HCT116 (cell line): ENCODE measurements around the gene TRIM63. TPM values are rescaled to one million over a fixed set of nuclear protein-coding genes. Genes with fewer than 3 reads are reported as not detected.

Experiments
- ATAC-seq: fragments of 200-7000 bp; cut with Tn5 transposase; 2 replicates; pipeline ENCODE4 v1.9.1; 2020; ENCODE audit warnings: mild to moderate bottlenecking, moderate library complexity
- BruUV-seq: library from RNA; stranded (reverse); fragments of 400-500 nt; replicated peaks from 2 replicates; lab custom pipeline; 2021; lab: Mats Ljungman, UMichigan
- CTCF ChIA-PET: fragments of 300-600 bp; sonication (Branson Sonifier 250); formaldehyde crosslinking; loops from one replicate; lab custom pipeline; 2021; ENCODE audit warnings: antibody characterized with exemption; lab: Charles Lee
- POLR2A ChIA-PET: fragments of 300-600, 350-600 bp; sonication (Branson Sonifier 250); formaldehyde crosslinking; loops from one replicate; lab custom pipeline; 2021; ENCODE audit warnings: antibody characterized with exemption; lab: Charles Lee
- RAD21 ChIA-PET, 2 experiments: fragments of 300-600 bp; sonication (Branson Sonifier 250); formaldehyde crosslinking; loops; one replicate each; lab custom pipeline; 2023; ENCODE audit warnings: low total read pairs in 2 of 2; ENCODE audit not compliant: uncharacterized antibody in 2 of 2, unreplicated experiment in 2 of 2, low non-redundant PET in 1 of 2; lab: Charles Lee
- DNase-seq: peaks from one replicate; pipeline ENCODE4 v3.0.0-alpha.2; 2010; ENCODE audit warnings: low read depth, low spot score
- H2AFZ ChIP-seq: fragments of 200-600 bp; shearing (Covaris generic), sonication (generic); 2 replicates; pipeline ENCODE4 v1.6.1; 2017; ENCODE audit warnings: low read depth, mixed run types, mixed read lengths, antibody characterized with exemption, low read length; ENCODE audit not compliant: poor library complexity, severe bottlenecking
- H3K27ac ChIP-seq: 2 replicates; pipeline ENCODE4 v1.5.1; 2012; ENCODE audit warnings: low read depth, low read length
- H3K27me3 ChIP-seq: fragments of 200-600 bp; sonication (generic); 2 replicates; pipeline ENCODE4 v1.6.1; 2016; ENCODE audit warnings: mixed run types, low read length, mixed read lengths; ENCODE audit not compliant: insufficient read depth
- H3K36me3 ChIP-seq, 2 experiments: fragments of 200-500 bp in 1 of 2; fragments of 200-600 bp in 1 of 2; sonication (Bioruptor generic) in 1 of 2; sonication (generic) in 1 of 2; 2 replicates each; pipeline versions ENCODE4 v1.5.1 to v1.6.1; 2014 to 2016; ENCODE audit warnings: low read length in 2 of 2, inconsistent platforms in 1 of 2, mixed read lengths in 1 of 2, mixed run types in 1 of 2; ENCODE audit not compliant: insufficient read depth in 2 of 2, control insufficient read depth in 1 of 2
- H3K4me1 ChIP-seq, 2 experiments: fragments of 200-600 bp in 1 of 2; sonication (generic) in 1 of 2; 2 replicates each; pipeline versions ENCODE4 v1.5.1 to v1.6.1; 2012 to 2017; ENCODE audit warnings: low read length in 2 of 2, inconsistent platforms in 1 of 2, mild to moderate bottlenecking in 1 of 2, mixed read lengths in 1 of 2, mixed run types in 1 of 2, moderate library complexity in 1 of 2; ENCODE audit not compliant: insufficient read depth in 2 of 2, control insufficient read depth in 1 of 2
- H3K4me2 ChIP-seq: fragments of 200-600 bp; sonication (generic); 2 replicates; pipeline ENCODE4 v1.6.1; 2017; ENCODE audit warnings: mixed run types, low read length, mixed read lengths
- H3K4me3 ChIP-seq, 2 experiments: fragments of 200-600 bp in 1 of 2; sonication (generic) in 1 of 2; replicated peaks in 1 of 2; 2 replicates each; pipeline ENCODE4 v1.5.1; 2011 to 2016; ENCODE audit warnings: low read length in 2 of 2, control low read depth in 1 of 2, low read depth in 1 of 2, mild to moderate bottlenecking in 1 of 2, mixed read lengths in 1 of 2, mixed run types in 1 of 2
- H3K79me2 ChIP-seq: fragments of 200-600 bp; sonication (generic); 2 replicates; pipeline ENCODE4 v1.6.1; 2017; ENCODE audit warnings: mild to moderate bottlenecking, mixed run types, low read length, moderate library complexity, mixed read lengths; ENCODE audit not compliant: insufficient read depth
- H3K9ac ChIP-seq: fragments of 200-600 bp; sonication (generic); 2 replicates; pipeline ENCODE4 v1.6.1; 2016; ENCODE audit warnings: low read length, mixed read lengths
- H3K9me2 ChIP-seq: fragments of 200-600 bp; sonication (generic), shearing (Covaris generic); 2 replicates; pipeline ENCODE4 v1.6.1; 2017; ENCODE audit warnings: mixed run types, mild to moderate bottlenecking, moderate library complexity; ENCODE audit not compliant: insufficient read depth
- H3K9me3 ChIP-seq, 2 experiments: fragments of 200-500 bp in 1 of 2; fragments of 200-600 bp in 1 of 2; sonication (Bioruptor generic) in 1 of 2; sonication (generic) in 1 of 2; 2 replicates each; pipeline ENCODE4 v1.6.1; 2014 to 2017; ENCODE audit warnings: low read length in 2 of 2, mixed read lengths in 2 of 2, inconsistent platforms in 1 of 2, low read depth in 1 of 2, mild to moderate bottlenecking in 1 of 2, mixed run types in 1 of 2, moderate library complexity in 1 of 2; ENCODE audit not compliant: control insufficient read depth in 1 of 2, insufficient read depth in 1 of 2
- H4K20me1 ChIP-seq: fragments of 200-600 bp; sonication (generic), shearing (Covaris generic); 2 replicates; pipeline ENCODE4 v1.6.1; 2017; ENCODE audit warnings: mixed run types, mild to moderate bottlenecking, moderate library complexity; ENCODE audit not compliant: insufficient read depth
- CBX3 ChIP-seq: IDR thresholded peaks from 2 replicates; pipeline ENCODE4 v1.6.1; 2012; ENCODE audit warnings: low read depth
- EZH2 ChIP-seq: fragments of 200-600 bp; sonication (generic); IDR thresholded peaks from 2 replicates; pipeline ENCODE4 v1.6.1; 2017; ENCODE audit warnings: antibody characterized with exemption, mixed run types
- EZH2phosphoT487 ChIP-seq: fragments of 200-600 bp; IDR thresholded peaks from 2 replicates; pipeline ENCODE4 v1.6.1; 2018; ENCODE audit warnings: antibody characterized with exemption, borderline replicate concordance
- JUND ChIP-seq: IDR thresholded peaks from 2 replicates; pipeline ENCODE4 v1.6.1; 2012
- POLR2A ChIP-seq: IDR thresholded peaks from 2 replicates; pipeline ENCODE4 v1.7.0; 2011; ENCODE audit warnings: borderline replicate concordance; ENCODE audit not compliant: insufficient read depth, insufficient read length; ENCODE audit errors: extremely low read depth
- RAD21 ChIP-seq: IDR thresholded peaks from 2 replicates; pipeline ENCODE4 v1.6.1; 2012; ENCODE audit warnings: low read depth, mild to moderate bottlenecking
- SRF ChIP-seq: IDR thresholded peaks from 2 replicates; pipeline ENCODE4 v1.6.1; 2012; ENCODE audit warnings: low read depth
- TCF7L2 ChIP-seq: IDR thresholded peaks from 2 replicates; pipeline ENCODE4 v1.7.0; 2011; ENCODE audit warnings: borderline replicate concordance, inconsistent platforms; ENCODE audit not compliant: insufficient read depth, insufficient read length; ENCODE audit errors: extremely low read depth
- ZNF274 ChIP-seq: fragments of 200-500 bp; sonication (Bioruptor generic); IDR thresholded peaks from 2 replicates; pipeline ENCODE4 v1.6.1; 2014; ENCODE audit warnings: mild to moderate bottlenecking, low read depth, low read length, inconsistent platforms
- intact Hi-C: fragments of 100-400 bp; cut with micrococcal nuclease; formaldehyde crosslinking; loops from 2 replicates; pipeline ENCODE4 v1.10.0; 2022
- total RNA-seq: library from RNA; stranded (reverse); gene quantifications from one replicate; pipeline ENCODE4 v1.2.1, GENCODE V29; 2021; ENCODE audit not compliant: unreplicated experiment
- TF ChIP-seq, protein P1 (sequence below), 3 experiments: fragments of 200-600 bp in 1 of 3; sonication (generic) in 1 of 3; IDR thresholded peaks in 2 of 3; conservative IDR thresholded peaks in 1 of 3; 2 replicates each; pipeline ENCODE4 v1.5.1; 2012 to 2017; ENCODE audit warnings: low read depth in 2 of 3, low read length in 2 of 3, antibody characterized with exemption in 1 of 3, borderline replicate concordance in 1 of 3, control low read depth in 1 of 3, mild to moderate bottlenecking in 1 of 3, mixed read lengths in 1 of 3, mixed run types in 1 of 3, moderate library complexity in 1 of 3; ENCODE audit not compliant: insufficient read depth in 1 of 3
- TF ChIP-seq, protein P2 (sequence below): IDR thresholded peaks from 2 replicates; pipeline ENCODE4 v1.6.1; 2012; ENCODE audit warnings: low read depth

Gene TRIM63
- total RNA-seq, 1 experiment from 2014 or later = not detected

DNA sequence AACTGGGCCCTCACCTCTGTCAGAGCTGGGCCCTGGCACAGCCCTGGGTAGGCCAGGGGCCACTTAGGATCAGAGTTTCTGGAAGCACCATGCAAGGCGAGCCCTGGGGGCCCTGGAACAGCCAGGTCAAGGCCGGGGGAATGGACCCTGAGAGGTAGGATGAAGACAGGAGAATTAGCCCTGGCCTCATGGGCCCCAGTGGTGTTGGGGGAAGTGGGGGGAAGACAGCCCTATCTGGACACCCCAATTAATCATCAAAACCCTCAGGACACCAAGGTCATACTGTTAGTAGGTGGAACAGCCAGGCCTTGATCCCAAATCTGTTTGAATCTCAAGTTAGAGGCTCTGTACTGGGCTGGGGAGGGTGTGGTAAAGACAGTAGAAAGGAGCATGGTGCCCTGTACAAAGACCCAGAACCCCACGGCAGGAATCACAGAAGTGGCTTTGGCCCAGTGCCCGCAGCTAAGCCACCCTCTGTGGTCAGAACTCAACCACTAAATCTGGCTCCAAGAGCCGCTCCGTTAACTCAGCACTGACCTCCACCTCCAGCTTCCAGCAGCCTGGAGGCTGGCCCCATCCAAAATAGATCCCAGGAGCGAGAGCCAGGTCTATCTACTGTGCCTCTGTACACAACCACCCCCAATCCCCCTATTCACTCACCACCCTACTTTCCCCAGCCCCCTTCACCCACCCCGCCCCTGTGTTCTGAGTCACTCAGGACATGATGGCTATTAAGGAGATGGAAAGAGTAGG is 14.0 kb upstream of the TRIM63 start:
- Histone ChIP-seq H3K4me2 (no peak overlapping the region), H3K9ac (no peak overlapping the region), H4K20me1 (no peaks in the 10 kb centered on the region)
- TF ChIP-seq, protein P1, sequence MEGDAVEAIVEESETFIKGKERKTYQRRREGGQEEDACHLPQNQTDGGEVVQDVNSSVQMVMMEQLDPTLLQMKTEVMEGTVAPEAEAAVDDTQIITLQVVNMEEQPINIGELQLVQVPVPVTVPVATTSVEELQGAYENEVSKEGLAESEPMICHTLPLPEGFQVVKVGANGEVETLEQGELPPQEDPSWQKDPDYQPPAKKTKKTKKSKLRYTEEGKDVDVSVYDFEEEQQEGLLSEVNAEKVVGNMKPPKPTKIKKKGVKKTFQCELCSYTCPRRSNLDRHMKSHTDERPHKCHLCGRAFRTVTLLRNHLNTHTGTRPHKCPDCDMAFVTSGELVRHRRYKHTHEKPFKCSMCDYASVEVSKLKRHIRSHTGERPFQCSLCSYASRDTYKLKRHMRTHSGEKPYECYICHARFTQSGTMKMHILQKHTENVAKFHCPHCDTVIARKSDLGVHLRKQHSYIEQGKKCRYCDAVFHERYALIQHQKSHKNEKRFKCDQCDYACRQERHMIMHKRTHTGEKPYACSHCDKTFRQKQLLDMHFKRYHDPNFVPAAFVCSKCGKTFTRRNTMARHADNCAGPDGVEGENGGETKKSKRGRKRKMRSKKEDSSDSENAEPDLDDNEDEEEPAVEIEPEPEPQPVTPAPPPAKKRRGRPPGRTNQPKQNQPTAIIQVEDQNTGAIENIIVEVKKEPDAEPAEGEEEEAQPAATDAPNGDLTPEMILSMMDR (IDR thresholded peaks at IDR 0.05 in 2 of 3, conservative IDR thresholded peaks at IDR 0.05 in 1 of 3; ENCODE audit: borderline replicate concordance in 1 of 3, insufficient read depth in 1 of 3, low read depth in 2 of 3, low read length in 2 of 3) = no peak
- no peak for TF ChIP-seq TCF7L2
- no peak for TF ChIP-seq EZH2
- TF ChIP-seq EZH2phosphoT487 = no peak
- no peak for TF ChIP-seq JUND
- no peak for TF ChIP-seq ZNF274
- TF ChIP-seq SRF = no peak
- TF ChIP-seq, protein P2, sequence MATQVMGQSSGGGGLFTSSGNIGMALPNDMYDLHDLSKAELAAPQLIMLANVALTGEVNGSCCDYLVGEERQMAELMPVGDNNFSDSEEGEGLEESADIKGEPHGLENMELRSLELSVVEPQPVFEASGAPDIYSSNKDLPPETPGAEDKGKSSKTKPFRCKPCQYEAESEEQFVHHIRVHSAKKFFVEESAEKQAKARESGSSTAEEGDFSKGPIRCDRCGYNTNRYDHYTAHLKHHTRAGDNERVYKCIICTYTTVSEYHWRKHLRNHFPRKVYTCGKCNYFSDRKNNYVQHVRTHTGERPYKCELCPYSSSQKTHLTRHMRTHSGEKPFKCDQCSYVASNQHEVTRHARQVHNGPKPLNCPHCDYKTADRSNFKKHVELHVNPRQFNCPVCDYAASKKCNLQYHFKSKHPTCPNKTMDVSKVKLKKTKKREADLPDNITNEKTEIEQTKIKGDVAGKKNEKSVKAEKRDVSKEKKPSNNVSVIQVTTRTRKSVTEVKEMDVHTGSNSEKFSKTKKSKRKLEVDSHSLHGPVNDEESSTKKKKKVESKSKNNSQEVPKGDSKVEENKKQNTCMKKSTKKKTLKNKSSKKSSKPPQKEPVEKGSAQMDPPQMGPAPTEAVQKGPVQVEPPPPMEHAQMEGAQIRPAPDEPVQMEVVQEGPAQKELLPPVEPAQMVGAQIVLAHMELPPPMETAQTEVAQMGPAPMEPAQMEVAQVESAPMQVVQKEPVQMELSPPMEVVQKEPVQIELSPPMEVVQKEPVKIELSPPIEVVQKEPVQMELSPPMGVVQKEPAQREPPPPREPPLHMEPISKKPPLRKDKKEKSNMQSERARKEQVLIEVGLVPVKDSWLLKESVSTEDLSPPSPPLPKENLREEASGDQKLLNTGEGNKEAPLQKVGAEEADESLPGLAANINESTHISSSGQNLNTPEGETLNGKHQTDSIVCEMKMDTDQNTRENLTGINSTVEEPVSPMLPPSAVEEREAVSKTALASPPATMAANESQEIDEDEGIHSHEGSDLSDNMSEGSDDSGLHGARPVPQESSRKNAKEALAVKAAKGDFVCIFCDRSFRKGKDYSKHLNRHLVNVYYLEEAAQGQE = no peak
- no peak for TF ChIP-seq RAD21
- no peak for TF ChIP-seq CBX3
- no peak for TF ChIP-seq POLR2A
- TF ChIP-seq, all 23 proteins: peak for 0
- no peaks in the 10 kb centered on the region for H3K36me3 ChIP-seq
- ATAC-seq (no peak), DNase-seq (no peak)
- intact Hi-C loops = no loop called here
- no peaks in the 10 kb centered on the region for H3K79me2 ChIP-seq
- no peaks in the 10 kb centered on the region for H3K9me2 ChIP-seq
- H3K9me3 ChIP-seq = no peaks in the 10 kb centered on the region
- H3K4me1 ChIP-seq = peaks cover 6 to 49% of the 10 kb centered on the region in 2 experiments; a peak in 3 of 4 replicates
- CTCF ChIA-PET = interaction anchor here (1.2 kb wide), 1 partner anchor 45 kb away, joined by 3 read pairs; no protein-coding TSS in a partner anchor
- H3K27ac ChIP-seq = no peak overlapping the region
- POLR2A ChIA-PET = no interaction called here
- no peaks in the 10 kb centered on the region for H3K27me3 ChIP-seq
- RAD21 ChIA-PET = no interaction called here
- no peak overlapping the region for H2AFZ ChIP-seq
- no TSS peak for BruUV-seq
- H3K4me3 ChIP-seq = no peak overlapping the region
